Activated CD4-positive, alpha-beta T cell treated with anti-CD3 and anti-CD28 coated beads, Interleukin-2, amount 10 ng/mL, durations not matched to agents 7 days and 5 days (primary cell): ENCODE data around the gene HP. TPM values are rescaled to one million over a fixed set of nuclear protein-coding genes. Genes with fewer than 3 reads are reported as not detected.

Source experiments
- CTCF ChIA-PET: fragments of 350-600 bp; sonication (Branson Sonifier 250); formaldehyde crosslinking; loops from one replicate; lab custom pipeline; 2021; ENCODE audit warnings: antibody characterized with exemption; lab: Charles Lee
- POLR2A ChIA-PET: fragments of 350-600 bp; sonication (Branson Sonifier 250); formaldehyde crosslinking; loops from one replicate; lab custom pipeline; 2021; ENCODE audit warnings: antibody characterized with exemption; lab: Charles Lee
- DNase-seq: peaks from one replicate; pipeline ENCODE4 v3.0.0-alpha.2; 2020
- H3K27ac Mint-ChIP-seq: one replicate; pipeline ENCODE4 v1.8.0; 2021; ENCODE audit warnings: mild to moderate bottlenecking, moderate library complexity, mixed read lengths
- H3K27me3 Mint-ChIP-seq: one replicate; pipeline ENCODE4 v1.8.0; 2021; ENCODE audit warnings: mixed read lengths
- H3K36me3 Mint-ChIP-seq: one replicate; pipeline ENCODE4 v1.8.0; 2021; ENCODE audit warnings: low read depth, mixed read lengths
- H3K4me1 Mint-ChIP-seq: one replicate; pipeline ENCODE4 v1.8.0; 2021; ENCODE audit warnings: mixed read lengths
- H3K4me3 Mint-ChIP-seq: one replicate; pipeline ENCODE4 v1.8.0; 2021; ENCODE audit warnings: mild to moderate bottlenecking, moderate library complexity, mixed read lengths
- H3K9me3 Mint-ChIP-seq: one replicate; pipeline ENCODE4 v1.8.0; 2021; ENCODE audit warnings: mixed read lengths
- total RNA-seq, 2 experiments: library from RNA; stranded (reverse); gene quantifications; one replicate each; pipeline ENCODE4 v1.2.3, GENCODE V29; 2021

The HP gene
- total RNA-seq, 2 experiments from 2014 or later: not detected

- Mint-ChIP-seq H3K4me1 (no peaks in the 10 kb centered on the region), H3K4me3 (no peak overlapping the region), H3K27ac (no peak overlapping the region), H3K27me3 (no peaks in the 10 kb centered on the region), H3K9me3 (no peaks in the 10 kb centered on the region), H3K36me3 (peaks cover 14% of the 10 kb centered on the region)
- POLR2A ChIA-PET: no interaction called here
- CTCF ChIA-PET: no interaction called here
- no peak for DNase-seq
Measured at GRCh38 chr16:72024862-72025382, 29.4 kb upstream of the HP start.

- DNase-seq: no peak
- Mint-ChIP-seq H3K4me1 (no peaks in the 10 kb centered on the region), H3K9me3 (no peaks in the 10 kb centered on the region), H3K4me3 (no peak overlapping the region), H3K27ac (no peak overlapping the region), H3K27me3 (no peaks in the 10 kb centered on the region), H3K36me3 (peaks cover 14% of the 10 kb centered on the region)
- ChIA-PET POLR2A (no interaction called here), CTCF (interaction anchor here (0.6 kb wide), 1 partner anchor 917 kb away, joined by 5 read pairs; no protein-coding TSS in a partner anchor)
Measured at GRCh38 chr16:72025404-72026114, 28.7 kb upstream of the HP start.

- H3K9me3 Mint-ChIP-seq: no peaks in the 10 kb centered on the region
- H3K36me3 Mint-ChIP-seq: peaks cover 14% of the 10 kb centered on the region
- no peaks in the 10 kb centered on the region for H3K27me3 Mint-ChIP-seq
- ChIA-PET POLR2A (no interaction called here), CTCF (interaction anchor here (0.5 to 0.6 kb wide), 2 partner anchors 10 to 224 kb away, joined by 3 read pairs; no protein-coding TSS in a partner anchor)
- no peaks in the 10 kb centered on the region for H3K4me1 Mint-ChIP-seq
- no peak for DNase-seq
- H3K4me3 Mint-ChIP-seq: no peak overlapping the region
- H3K27ac Mint-ChIP-seq: no peak overlapping the region
Measured at GRCh38 chr16:72027669-72028378, 26.5 kb upstream of the HP start.

GRCh38 chr16:72029567-72030271, 24.6 kb upstream of the HP start:
- Mint-ChIP-seq H3K27ac (no peak overlapping the region), H3K27me3 (no peaks in the 10 kb centered on the region), H3K36me3 (peaks cover 8% of the 10 kb centered on the region), H3K9me3 (no peaks in the 10 kb centered on the region), H3K4me1 (no peaks in the 10 kb centered on the region), H3K4me3 (no peak overlapping the region)
- ChIA-PET POLR2A (no interaction called here), CTCF (no interaction called here)
- DNase-seq: no peak

- H3K4me3 Mint-ChIP-seq: no peak overlapping the region
- H3K9me3 Mint-ChIP-seq: no peaks in the 10 kb centered on the region
- H3K4me1 Mint-ChIP-seq: no peaks in the 10 kb centered on the region
- H3K27ac Mint-ChIP-seq: no peak overlapping the region
- H3K36me3 Mint-ChIP-seq: peaks cover 1% of the 10 kb centered on the region
- no peaks in the 10 kb centered on the region for H3K27me3 Mint-ChIP-seq
- ChIA-PET POLR2A (no interaction called here), CTCF (no interaction called here)
- no peak for DNase-seq
Measured at GRCh38 chr16:72033437-72033836, 20.9 kb upstream of the HP start.

- Mint-ChIP-seq H3K36me3 (no peaks in the 10 kb centered on the region), H3K4me3 (no peak overlapping the region), H3K27me3 (no peaks in the 10 kb centered on the region), H3K9me3 (no peaks in the 10 kb centered on the region), H3K4me1 (no peaks in the 10 kb centered on the region), H3K27ac (no peak overlapping the region)
- ChIA-PET CTCF (no interaction called here), POLR2A (no interaction called here)
- no peak for DNase-seq
Measured at GRCh38 chr16:72036098-72036497, 18.2 kb upstream of the HP start.

- no peak overlapping the region for H3K4me3 Mint-ChIP-seq
- H3K4me1 Mint-ChIP-seq: no peaks in the 10 kb centered on the region
- H3K27me3 Mint-ChIP-seq: no peaks in the 10 kb centered on the region
- ChIA-PET CTCF (no interaction called here), POLR2A (no interaction called here)
- no peaks in the 10 kb centered on the region for H3K9me3 Mint-ChIP-seq
- no peak for DNase-seq
- H3K36me3 Mint-ChIP-seq: no peaks in the 10 kb centered on the region
- H3K27ac Mint-ChIP-seq: no peak overlapping the region
Measured at GRCh38 chr16:72042157-72042660, 12.1 kb upstream of the HP start.

- Mint-ChIP-seq H3K9me3 (no peaks in the 10 kb centered on the region), H3K4me3 (no peak overlapping the region)
Measured at GRCh38 chr16:72043058-72043457, 11.2 kb upstream of the HP start.

GRCh38 chr16:72043539-72043938, 10.8 kb upstream of the HP start:
- CTCF ChIA-PET: no interaction called here
- H3K4me3 Mint-ChIP-seq: no peak overlapping the region
- no peak for DNase-seq
- no peaks in the 10 kb centered on the region for H3K9me3 Mint-ChIP-seq
- POLR2A ChIA-PET: no interaction called here
- no peaks in the 10 kb centered on the region for H3K4me1 Mint-ChIP-seq
- no peaks in the 10 kb centered on the region for H3K36me3 Mint-ChIP-seq
- H3K27ac Mint-ChIP-seq: no peak overlapping the region
- no peaks in the 10 kb centered on the region for H3K27me3 Mint-ChIP-seq

More at GRCh38 chr16:72043058-72043457, 11.2 kb upstream of the HP start:
- no peak for DNase-seq
- ChIA-PET CTCF (no interaction called here), POLR2A (no interaction called here)
- Mint-ChIP-seq H3K36me3 (no peaks in the 10 kb centered on the region), H3K4me1 (no peaks in the 10 kb centered on the region), H3K27me3 (no peaks in the 10 kb centered on the region), H3K27ac (no peak overlapping the region)

GRCh38 chr16:72044296-72044695, 10.0 kb upstream of the HP start:
- CTCF ChIA-PET: no interaction called here
- Mint-ChIP-seq H3K4me3 (no peak overlapping the region), H3K36me3 (peaks cover 3% of the 10 kb centered on the region), H3K9me3 (peaks cover 5% of the 10 kb centered on the region), H3K27ac (no peak overlapping the region), H3K27me3 (no peaks in the 10 kb centered on the region), H3K4me1 (no peaks in the 10 kb centered on the region)
- DNase-seq: no peak
- POLR2A ChIA-PET: no interaction called here

GRCh38 chr16:72044825-72045359, 9.4 kb upstream of the HP start:
- Mint-ChIP-seq H3K4me1 (no peaks in the 10 kb centered on the region), H3K27me3 (no peaks in the 10 kb centered on the region), H3K27ac (no peak overlapping the region), H3K36me3 (peaks cover 4% of the 10 kb centered on the region), H3K4me3 (no peak overlapping the region), H3K9me3 (peaks cover 8% of the 10 kb centered on the region)
- ChIA-PET POLR2A (no interaction called here), CTCF (no interaction called here)
- DNase-seq: no peak

GRCh38 chr16:72049110-72049509, 5.2 kb upstream of the HP start:
- no peaks in the 10 kb centered on the region for H3K27me3 Mint-ChIP-seq
- H3K9me3 Mint-ChIP-seq: peaks cover 10% of the 10 kb centered on the region
- ChIA-PET CTCF (no interaction called here), POLR2A (no interaction called here)
- H3K4me3 Mint-ChIP-seq: no peak overlapping the region
- no peak overlapping the region for H3K27ac Mint-ChIP-seq
- H3K36me3 Mint-ChIP-seq: peaks cover 4% of the 10 kb centered on the region
- no peak for DNase-seq
- no peaks in the 10 kb centered on the region for H3K4me1 Mint-ChIP-seq
